HepG2 (cell line): ENCODE results near the gene RNF11. TPM values are rescaled to one million over a fixed set of nuclear protein-coding genes. Genes with fewer than 3 reads are reported as not detected.

ENCODE experiments used
- ATAC-seq: fragments of 200-7000 bp; cut with Tn5 transposase; 3 replicates; pipeline ENCODE4 v1.9.1; 2020; ENCODE audit warnings: mild to moderate bottlenecking, moderate library complexity
- BruUV-seq: library from RNA; stranded (reverse); fragments of 400-500 nt; replicated peaks from 2 replicates; lab custom pipeline; 2021; lab: Mats Ljungman, UMichigan
- CTCF ChIA-PET: fragments of 300-600 bp; formaldehyde crosslinking; extraction: SDS; loops from one replicate; lab custom pipeline; 2021; ENCODE audit warnings: low total read pairs, inconsistent platforms, low intra/inter-chr PET ratio; lab: Yijun Ruan, JAX
- POLR2A ChIA-PET: fragments of 350-600 bp; sonication (Branson Sonifier 250); formaldehyde crosslinking; loops from one replicate; lab custom pipeline; 2020; ENCODE audit warnings: antibody characterized with exemption, inconsistent platforms; lab: Yijun Ruan, JAX
- DNase-seq: peaks from one replicate; pipeline ENCODE4 v3.0.0-alpha.2; 2015; ENCODE audit warnings: low spot score
- FAIRE-seq: peaks from 3 replicates; lab custom pipeline; 2011; peaks lifted over from hg19 to GRCh38; lab: Jason Lieb, UNC
- H2AFZ ChIP-seq: one replicate; pipeline ENCODE4 v1.6.1; 2011; ENCODE audit warnings: low read length, inconsistent platforms
- H3K27ac ChIP-seq: fragments of 300-600 bp; 3 replicates; pipeline ENCODE4 v1.8.0; 2011; ENCODE audit warnings: mixed run types, mild to moderate bottlenecking, mixed read lengths, low read length, inconsistent platforms; ENCODE audit not compliant: insufficient read depth; ENCODE audit errors: extremely low read length
- H3K27me3 ChIP-seq, 2 experiments: fragments of 200-600 bp in 1 of 2; 2 replicates in 1 of 2; 3 replicates in 1 of 2; pipeline versions ENCODE4 v1.6.0 to v1.8.0; 2011; ENCODE audit warnings: low read length in 2 of 2, mild to moderate bottlenecking in 2 of 2, moderate library complexity in 2 of 2, inconsistent platforms in 1 of 2; ENCODE audit not compliant: insufficient read depth in 2 of 2, control insufficient read depth in 1 of 2
- H3K36me3 ChIP-seq, 2 experiments: fragments of 200-600 bp in 1 of 2; replicated peaks in 1 of 2; 2 replicates in 1 of 2; 3 replicates in 1 of 2; pipeline versions ENCODE4 v1.5.1 to v1.8.0; 2011; ENCODE audit warnings: low read length in 2 of 2, inconsistent platforms in 1 of 2; ENCODE audit not compliant: insufficient read depth in 2 of 2, control insufficient read depth in 1 of 2
- H3K4me1 ChIP-seq: 2 replicates; pipeline ENCODE4 v1.5.1; 2012; ENCODE audit warnings: low read length, inconsistent platforms; ENCODE audit not compliant: insufficient read depth
- H3K4me2 ChIP-seq: 2 replicates; pipeline ENCODE4 v1.6.0; 2011; ENCODE audit warnings: low read depth, low read length, inconsistent platforms
- H3K4me3 ChIP-seq, 3 experiments: fragments of 200-600 bp in 1 of 3; sonication (generic), shearing (Covaris generic) in 1 of 3; replicated peaks in 1 of 3; 2 replicates each; pipeline ENCODE4 v1.5.1; 2011 to 2016; ENCODE audit warnings: low read length in 3 of 3, inconsistent platforms in 2 of 3, low read depth in 2 of 3, mild to moderate bottlenecking in 2 of 3, control low read depth in 1 of 3, mixed read lengths in 1 of 3; ENCODE audit not compliant: insufficient read depth in 1 of 3
- H3K79me2 ChIP-seq: one replicate; pipeline ENCODE4 v1.6.1; 2011; ENCODE audit warnings: low read length, inconsistent platforms; ENCODE audit not compliant: insufficient read depth
- H3K9ac ChIP-seq: 2 replicates; pipeline ENCODE4 v1.6.0; 2011; ENCODE audit warnings: mild to moderate bottlenecking, low read depth, low read length, inconsistent platforms; ENCODE audit not compliant: insufficient read depth
- H3K9me3 ChIP-seq: 2 replicates; pipeline ENCODE4 v1.5.1; 2012; ENCODE audit warnings: mild to moderate bottlenecking, low read length
- H4K20me1 ChIP-seq: 2 replicates; pipeline ENCODE4 v1.6.0; 2011; ENCODE audit warnings: inconsistent platforms, mild to moderate bottlenecking, low read length, moderate library complexity; ENCODE audit not compliant: insufficient read depth
- ARID5B ChIP-seq: IDR thresholded peaks from 2 replicates; pipeline ENCODE4 v1.4.0; 2020; ENCODE audit warnings: mild to moderate bottlenecking, missing genetic modification reagents
- ZNF816 ChIP-seq: sonication (generic); formaldehyde crosslinking; IDR thresholded peaks from 2 replicates; pipeline ENCODE4 v1.8.0; 2022; ENCODE audit warnings: missing genetic modification reagents, mild to moderate bottlenecking, borderline replicate concordance
- ZSCAN12 ChIP-seq: sonication (generic); formaldehyde crosslinking; IDR thresholded peaks from 2 replicates; pipeline ENCODE4 v1.9.0; 2021; ENCODE audit warnings: mild to moderate bottlenecking, missing genetic modification reagents
- WGBS: methylation state at CpG from one replicate; pipeline ENCODE4 v1.1.6; 2017; ENCODE audit warnings: low lambda C conversion rate; 5-methylcytosine and 5-hydroxymethylcytosine counted together
- in situ Hi-C: cut with HindIII; loops from 2 replicates; pipeline ENCODE4 v1.10.0; 2017; ENCODE audit warnings: low pct_unique_long_range_greater_than_20kb; ENCODE audit not compliant: extremely low pct_ligation_motif_present
- intact Hi-C: fragments of 100-400 bp; cut with micrococcal nuclease; formaldehyde crosslinking; loops from one replicate; pipeline ENCODE4 v1.10.0; 2022; ENCODE audit not compliant: unreplicated experiment
- polyA plus RNA-seq, 8 experiments: library from polyadenylated mRNA; depleted of rRNA in 3 of 8; stranded (reverse) in 7 of 8; unstranded in 1 of 8; fragments of >200 nt; fragmentation: Illumina TruSeq in 4 of 8; extraction: Trizol in 4 of 8; gene quantifications; 2 replicates each; pipeline versions ENCODE4 v1.2.1 to v1.2.3, GENCODE V29; 2011 to 2016; ENCODE audit warnings: low read depth in 4 of 8, missing spikeins in 1 of 8, mixed read lengths in 1 of 8; ENCODE audit not compliant: insufficient read depth in 1 of 8
- total RNA-seq, 5 experiments: library from RNA; depleted of rRNA; stranded (reverse); fragments of >200 nt; fragmentation: Illumina TruSeq; extraction: Trizol; gene quantifications; 2 replicates each; pipeline ENCODE4 v1.2.3, GENCODE V29; 2016; ENCODE audit warnings: low read depth in 1 of 5
- TF ChIP-seq, protein P1 (sequence below): sonication (generic); formaldehyde crosslinking; IDR thresholded peaks from 2 replicates; pipeline ENCODE4 v1.5.0; 2020; ENCODE audit warnings: mild to moderate bottlenecking, missing genetic modification reagents

RNF11 gene
- total and polyA plus RNA-seq, 2 of the 13 experiments (the other 11 are each of a cell fraction or from before 2014, with no cell fraction given) = 41.2 to 48.8 TPM

GRCh38 chr1:51299185-51299885, 63.3 kb downstream of the RNF11 start:
- DNase-seq = no peak
- POLR2A ChIA-PET = no interaction called here
- H3K9ac ChIP-seq = no peak overlapping the region
- BruUV-seq = no TSS peak
- TF ChIP-seq, protein P1, sequence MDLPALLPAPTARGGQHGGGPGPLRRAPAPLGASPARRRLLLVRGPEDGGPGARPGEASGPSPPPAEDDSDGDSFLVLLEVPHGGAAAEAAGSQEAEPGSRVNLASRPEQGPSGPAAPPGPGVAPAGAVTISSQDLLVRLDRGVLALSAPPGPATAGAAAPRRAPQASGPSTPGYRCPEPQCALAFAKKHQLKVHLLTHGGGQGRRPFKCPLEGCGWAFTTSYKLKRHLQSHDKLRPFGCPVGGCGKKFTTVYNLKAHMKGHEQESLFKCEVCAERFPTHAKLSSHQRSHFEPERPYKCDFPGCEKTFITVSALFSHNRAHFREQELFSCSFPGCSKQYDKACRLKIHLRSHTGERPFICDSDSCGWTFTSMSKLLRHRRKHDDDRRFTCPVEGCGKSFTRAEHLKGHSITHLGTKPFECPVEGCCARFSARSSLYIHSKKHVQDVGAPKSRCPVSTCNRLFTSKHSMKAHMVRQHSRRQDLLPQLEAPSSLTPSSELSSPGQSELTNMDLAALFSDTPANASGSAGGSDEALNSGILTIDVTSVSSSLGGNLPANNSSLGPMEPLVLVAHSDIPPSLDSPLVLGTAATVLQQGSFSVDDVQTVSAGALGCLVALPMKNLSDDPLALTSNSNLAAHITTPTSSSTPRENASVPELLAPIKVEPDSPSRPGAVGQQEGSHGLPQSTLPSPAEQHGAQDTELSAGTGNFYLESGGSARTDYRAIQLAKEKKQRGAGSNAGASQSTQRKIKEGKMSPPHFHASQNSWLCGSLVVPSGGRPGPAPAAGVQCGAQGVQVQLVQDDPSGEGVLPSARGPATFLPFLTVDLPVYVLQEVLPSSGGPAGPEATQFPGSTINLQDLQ = no peak
- TF ChIP-seq ARID5B (CRISPR knock-in tag) = no peak
- TF ChIP-seq ZSCAN12 = no peak
- TF ChIP-seq ZNF816 = no peak
- TF ChIP-seq, all 625 proteins: peak for 0
- Histone ChIP-seq H3K36me3 (no peaks in the 10 kb centered on the region), H2AFZ (no peak overlapping the region), H3K79me2 (no peaks in the 10 kb centered on the region), H3K4me1 (peaks cover 35% of the 10 kb centered on the region), H3K27ac (no peak overlapping the region), H3K4me2 (no peak overlapping the region), H3K9me3 (no peaks in the 10 kb centered on the region), H4K20me1 (no peaks in the 10 kb centered on the region), H3K4me3 (no peak overlapping the region), H3K27me3 (no peaks in the 10 kb centered on the region; a peak in 2 of 5 replicates)
- intact Hi-C loops (no loop called here), in situ Hi-C loops (no loop called here)
- ATAC-seq (no peak), FAIRE-seq (no peak)
- CTCF ChIA-PET = no interaction called here
- 93% methylated on average over 3 of the region's 11 CpGs for WGBS
